Hepatocyte (in vitro differentiated cells): ENCODE results near the gene ZNF750. TPM values are rescaled to one million over a fixed set of nuclear protein-coding genes. Genes with fewer than 3 reads are reported as not detected.

Experiments used
- DNase-seq: peaks from one replicate; pipeline ENCODE4 v3.0.0-alpha.2; 2016; ENCODE audit warnings: low spot score
- H2AFZ ChIP-seq: fragments of 200-600 bp; sonication (generic); 2 replicates; pipeline ENCODE4 v1.6.0; 2016; ENCODE audit warnings: antibody characterized with exemption, mild to moderate bottlenecking
- H3K27ac ChIP-seq: fragments of 200-600 bp; sonication (generic); 2 replicates; pipeline ENCODE4 v1.5.1; 2016; ENCODE audit warnings: mild to moderate bottlenecking
- H3K27me3 ChIP-seq: fragments of 200-600 bp; sonication (generic); 2 replicates; pipeline ENCODE4 v1.6.1; 2016
- H3K36me3 ChIP-seq: fragments of 200-600 bp; sonication (generic); replicated peaks from 2 replicates; pipeline ENCODE4 v1.5.1; 2016; ENCODE audit warnings: low read depth; ENCODE audit not compliant: insufficient read depth
- H3K4me1 ChIP-seq: fragments of 200-600 bp; sonication (generic); 2 replicates; pipeline ENCODE4 v1.5.1; 2016; ENCODE audit warnings: mild to moderate bottlenecking, moderate library complexity; ENCODE audit not compliant: insufficient read depth
- H3K4me2 ChIP-seq: fragments of 200-600 bp; sonication (generic); 2 replicates; pipeline ENCODE4 v1.6.0; 2016
- H3K4me3 ChIP-seq: fragments of 200-600 bp; sonication (generic); 2 replicates; pipeline ENCODE4 v1.5.1; 2016; ENCODE audit warnings: mild to moderate bottlenecking
- H3K79me2 ChIP-seq: fragments of 200-600 bp; sonication (generic); 2 replicates; pipeline ENCODE4 v1.6.0; 2017; ENCODE audit warnings: mild to moderate bottlenecking
- H3K9me2 ChIP-seq: fragments of 200-600 bp; sonication (generic); replicated peaks from 2 replicates; pipeline ENCODE4 v1.6.0; 2017; ENCODE audit warnings: mild to moderate bottlenecking; ENCODE audit not compliant: insufficient read depth
- H3K9me3 ChIP-seq: fragments of 200-600 bp; sonication (generic); 2 replicates; pipeline ENCODE4 v1.5.1; 2016; ENCODE audit warnings: low read depth, mild to moderate bottlenecking
- H4K20me1 ChIP-seq: fragments of 200-600 bp; sonication (generic); 2 replicates; pipeline ENCODE4 v1.6.0; 2016; ENCODE audit warnings: mild to moderate bottlenecking; ENCODE audit not compliant: insufficient read depth, poor library complexity, severe bottlenecking
- CTCF ChIP-seq: fragments of 200-600 bp; sonication (generic); IDR thresholded peaks from 2 replicates; pipeline ENCODE4 v1.5.1; 2016; ENCODE audit warnings: antibody characterized with exemption, mild to moderate bottlenecking; ENCODE audit not compliant: poor library complexity
- EZH2 ChIP-seq: fragments of 200-600 bp; sonication (generic); IDR thresholded peaks from 2 replicates; pipeline ENCODE4 v1.6.1; 2016; ENCODE audit warnings: antibody characterized with exemption, mild to moderate bottlenecking, borderline replicate concordance
- EZH2phosphoT487 ChIP-seq: fragments of 200-600 bp; sonication (generic); IDR thresholded peaks from one replicate; pipeline ENCODE4 v1.6.1; 2018; ENCODE audit warnings: antibody characterized with exemption, mild to moderate bottlenecking, low read depth, moderate library complexity; ENCODE audit not compliant: unreplicated experiment, severe bottlenecking
- WGBS: methylation state at CpG from one replicate; pipeline ENCODE4 v1.1.6; 2016; ENCODE audit warnings: low lambda C conversion rate; ENCODE audit errors: missing lambda C conversion rate; 5-methylcytosine and 5-hydroxymethylcytosine counted together
- polyA plus RNA-seq: library from polyadenylated mRNA; unstranded; fragments of >200 nt; fragmentation: Nextera tagmentation; extraction: Ambion mirVana; gene quantifications from 2 replicates; pipeline ENCODE4 v1.2.1, GENCODE V29; 2016
- total RNA-seq: library from RNA; depleted of rRNA; stranded (reverse); fragments of >200 nt; gene quantifications from 2 replicates; pipeline ENCODE4 v1.2.3, GENCODE V29; 2014

ZNF750 gene
- total and polyA plus RNA-seq, 2 experiments from 2014 or later = 0.27 to 2.1 TPM

GRCh38 chr17:82782657-82783207 lies 57.1 kb downstream of the ZNF750 start:
- 97% methylated on average over 37 of the region's 42 CpGs for WGBS
- H3K79me2 ChIP-seq = no peaks in the 10 kb centered on the region
- H2AFZ ChIP-seq = no peak overlapping the region
- H3K4me2 ChIP-seq = no peak overlapping the region
- no peaks in the 10 kb centered on the region for H3K36me3 ChIP-seq
- no peak for DNase-seq
- no peaks in the 10 kb centered on the region for H4K20me1 ChIP-seq
- H3K27me3 ChIP-seq = no peaks in the 10 kb centered on the region
- H3K9me2 ChIP-seq = no peaks in the 10 kb centered on the region
- no peaks in the 10 kb centered on the region for H3K9me3 ChIP-seq
- H3K4me3 ChIP-seq = no peak overlapping the region
- no peak overlapping the region for H3K27ac ChIP-seq
- H3K4me1 ChIP-seq = peaks cover 4% of the 10 kb centered on the region
- TF ChIP-seq EZH2 = no peak
- TF ChIP-seq CTCF = no peak
- TF ChIP-seq EZH2phosphoT487 = no peak

- H3K27ac ChIP-seq = no peak overlapping the region
Measured at GRCh38 chr17:82781894-82782274, 57.9 kb downstream of the ZNF750 start.

GRCh38 chr17:82780971-82781893 lies 58.6 kb downstream of the ZNF750 start:
- WGBS = 81% methylated on average over 19 of the region's 27 CpGs
- no peaks in the 10 kb centered on the region for H3K36me3 ChIP-seq
- H4K20me1 ChIP-seq = no peaks in the 10 kb centered on the region
- H3K27me3 ChIP-seq = no peaks in the 10 kb centered on the region
- H2AFZ ChIP-seq = no peak overlapping the region
- H3K9me2 ChIP-seq = no peaks in the 10 kb centered on the region
- TF ChIP-seq EZH2 (no peak), CTCF (no peak), EZH2phosphoT487 (no peak)
- no peaks in the 10 kb centered on the region for H3K79me2 ChIP-seq
- peaks cover 4% of the 10 kb centered on the region for H3K4me1 ChIP-seq
- no peak overlapping the region for H3K27ac ChIP-seq
- H3K9me3 ChIP-seq = no peaks in the 10 kb centered on the region
- no peak overlapping the region for H3K4me3 ChIP-seq
- H3K4me2 ChIP-seq = no peak overlapping the region
- no peak for DNase-seq

More at GRCh38 chr17:82781894-82782274, 57.9 kb downstream of the ZNF750 start:
- DNase-seq = peak; percentile 91
- no peak for TF ChIP-seq EZH2phosphoT487
- TF ChIP-seq CTCF = peak; percentile 98
- TF ChIP-seq EZH2 = no peak
- Histone ChIP-seq H3K9me3 (no peaks in the 10 kb centered on the region), H3K27me3 (no peaks in the 10 kb centered on the region), H3K79me2 (no peaks in the 10 kb centered on the region), H3K4me3 (no peak overlapping the region), H3K4me1 (peaks cover 4% of the 10 kb centered on the region), H3K4me2 (no peak overlapping the region), H3K9me2 (no peaks in the 10 kb centered on the region), H3K36me3 (no peaks in the 10 kb centered on the region), H4K20me1 (no peaks in the 10 kb centered on the region), H2AFZ (no peak overlapping the region)
- WGBS = 29% methylated on average over 8 of the region's 8 CpGs
